Measurements from ENCODE around the gene KRTAP2-2.

Gene KRTAP2-2

GRCh38 chr17:41020336-41020735 lies 34.7 kb downstream of the KRTAP2-2 start:
- DNase-seq (ENCODE audit: low read depth), result no peak

DNA sequence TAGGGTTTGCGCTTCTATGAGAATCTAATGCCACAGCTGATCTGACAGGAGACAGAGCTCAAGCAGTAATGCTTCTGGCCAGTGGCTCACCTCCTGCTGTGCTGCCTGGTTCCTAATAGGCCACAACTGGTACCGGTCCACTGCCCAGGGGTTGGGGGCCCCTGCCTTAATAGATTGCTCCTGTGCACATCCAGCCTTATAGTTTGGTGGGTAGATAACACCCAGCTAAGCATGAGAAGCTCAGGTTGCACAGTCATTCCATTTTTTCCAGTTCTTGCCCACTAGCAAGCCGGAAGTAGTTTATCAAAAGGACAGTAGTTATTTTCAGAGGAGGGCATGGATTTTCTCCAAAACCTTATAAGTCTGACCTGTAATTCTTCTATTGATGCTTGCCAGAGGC lies 35.6 kb downstream of the KRTAP2-2 start:
- no peak for DNase-seq (ENCODE audit: low read depth)

DNA sequence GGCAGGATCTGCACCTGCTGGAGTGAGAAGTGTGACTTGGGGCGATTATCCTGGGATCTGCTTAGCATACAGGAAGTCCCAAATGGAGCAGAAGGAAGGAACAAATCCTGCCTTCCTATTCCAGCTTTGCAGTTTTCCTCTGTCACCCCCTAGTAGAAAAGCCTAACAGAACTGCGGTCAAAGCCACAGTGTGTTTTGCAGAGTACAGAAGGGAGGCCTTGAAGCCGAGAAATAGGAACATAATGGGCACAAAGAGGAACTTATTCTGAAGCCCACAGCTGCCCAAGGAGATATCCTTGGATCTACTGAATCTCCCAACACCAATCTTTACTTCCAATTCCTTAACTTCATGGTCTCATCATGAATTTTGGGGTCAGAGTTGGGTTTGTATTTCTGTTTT lies 36.5 kb downstream of the KRTAP2-2 start:
- no peak for DNase-seq (ENCODE audit: low read depth)

DNA sequence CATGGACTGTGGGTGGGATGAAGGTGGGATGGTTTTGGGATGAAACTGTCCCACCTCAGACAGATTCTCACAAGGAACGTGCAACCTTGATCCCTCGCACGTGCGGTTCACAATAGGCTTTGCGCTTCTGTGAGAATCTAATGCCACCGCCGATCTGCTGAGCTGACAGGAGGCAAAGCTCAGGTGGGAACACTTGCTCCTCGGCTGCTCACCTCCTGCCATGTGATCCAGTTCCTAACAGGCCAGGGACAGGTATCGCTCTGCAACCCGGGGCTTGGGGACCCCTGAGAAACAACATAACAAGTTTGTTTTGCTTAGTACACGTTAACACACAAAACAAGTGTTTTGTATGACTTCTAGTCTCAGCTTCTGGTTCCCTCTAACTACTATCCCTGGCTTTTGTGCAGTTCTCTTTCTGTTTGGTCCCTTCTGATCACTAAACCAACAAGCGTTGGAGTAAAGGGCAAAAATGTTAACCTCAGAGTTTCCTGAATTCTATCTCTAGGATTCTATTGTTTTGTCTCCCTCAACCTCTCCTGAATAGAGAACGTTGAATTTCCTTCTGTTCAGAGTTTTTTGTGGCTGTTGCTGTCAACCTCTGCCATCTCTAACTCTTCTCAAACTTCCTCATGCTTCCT lies 38.3 kb downstream of the KRTAP2-2 start:
- no peak for DNase-seq (ENCODE audit: low read depth)

DNA sequence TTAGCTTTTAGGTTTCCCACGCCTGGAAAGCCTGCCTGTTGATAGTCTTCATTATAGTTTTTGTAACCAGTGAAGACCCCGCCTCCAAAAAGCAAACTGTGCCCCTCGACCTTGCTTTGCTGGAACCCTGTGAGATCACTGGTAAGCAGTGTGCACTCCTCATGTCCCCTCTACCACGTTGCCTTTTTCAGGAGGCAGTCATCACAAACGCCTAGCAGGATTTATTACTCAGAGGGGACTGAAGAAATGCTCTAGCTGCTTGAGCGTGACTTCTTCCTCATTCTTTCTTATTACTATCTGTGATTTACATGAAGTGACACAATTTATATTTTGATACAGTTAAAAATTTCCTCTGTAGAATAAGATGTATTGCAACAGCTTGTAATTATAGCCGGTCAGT lies 39.6 kb downstream of the KRTAP2-2 start:
- DNase-seq (ENCODE audit: low read depth), result no peak

DNA sequence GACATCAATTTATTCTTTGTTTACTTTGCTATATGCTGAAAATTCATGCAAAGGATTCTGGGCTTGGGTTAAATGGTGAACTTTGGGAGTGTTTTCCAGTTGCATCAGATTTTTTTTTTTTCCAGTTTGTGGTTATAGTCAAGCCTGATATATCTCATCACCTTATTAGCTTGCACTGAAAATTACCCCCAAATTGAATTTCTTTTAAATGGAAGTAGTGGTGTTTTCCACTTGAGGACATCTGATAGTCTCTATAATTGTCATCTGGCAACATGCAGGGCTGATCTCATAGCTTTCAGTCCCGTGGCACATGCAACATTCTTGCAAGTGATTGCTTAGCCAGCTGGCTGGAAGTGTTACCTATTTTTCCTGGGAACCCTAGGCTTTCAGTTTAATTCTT lies 41.4 kb downstream of the KRTAP2-2 start:
- no peak for DNase-seq (ENCODE audit: low read depth)

GRCh38 chr17:41013181-41013580 lies 41.8 kb downstream of the KRTAP2-2 start:
- no peak for DNase-seq (ENCODE audit: low read depth)

- DNase-seq (ENCODE audit: low read depth), result no peak
Observed at GRCh38 chr17:41012326-41013120, 42.5 kb downstream of the KRTAP2-2 start.

DNA sequence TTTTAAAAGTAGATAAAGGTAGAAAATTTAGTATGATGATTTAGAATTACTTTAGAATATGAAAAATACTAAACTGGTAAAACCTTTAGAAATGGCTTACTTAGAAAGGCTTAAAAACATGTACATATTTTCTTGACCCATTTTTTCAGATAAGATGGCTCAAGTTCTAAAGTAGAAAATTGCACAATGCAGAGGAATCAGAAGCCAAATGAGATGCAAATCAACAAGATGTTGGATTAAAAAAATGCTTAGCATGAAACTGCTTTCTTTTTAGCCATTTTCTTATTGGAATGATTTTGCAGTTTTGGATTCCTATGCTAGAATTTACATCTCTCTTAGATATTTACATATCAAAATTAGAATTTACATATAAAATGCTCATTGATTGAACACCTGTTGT lies 44.6 kb downstream of the KRTAP2-2 start:
- no peak for DNase-seq (ENCODE audit: low read depth)

GRCh38 chr17:41009936-41010335 lies 45.1 kb downstream of the KRTAP2-2 start:
- DNase-seq (ENCODE audit: low read depth), result no peak

DNA sequence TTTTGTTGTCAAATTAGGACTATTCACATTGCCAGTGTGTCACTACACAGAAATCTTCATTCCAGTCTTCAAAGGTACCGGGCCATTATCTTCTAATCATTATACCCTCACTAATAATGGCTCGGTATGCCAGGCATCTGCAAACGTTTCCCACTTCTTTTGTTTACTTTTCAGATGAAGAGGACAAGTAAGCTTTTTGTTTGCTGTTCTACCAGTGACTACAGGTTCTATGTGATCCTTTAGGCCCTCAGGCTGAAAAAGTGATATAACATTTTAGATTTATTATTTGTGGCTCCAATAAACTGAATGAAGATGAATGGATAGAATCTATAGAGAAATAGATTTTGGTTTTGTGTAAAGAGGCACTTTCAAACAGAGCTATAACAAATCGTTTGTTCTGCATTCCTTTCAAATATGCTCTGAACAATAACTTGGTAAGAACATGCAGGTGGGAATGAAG lies 45.7 kb downstream of the KRTAP2-2 start:
- DNase-seq (ENCODE audit: low read depth), result no peak

- no peak for DNase-seq (ENCODE audit: low read depth)
Observed at GRCh38 chr17:41008811-41009210, 46.2 kb downstream of the KRTAP2-2 start, which contains the start of gene KRTAP3-1. Gene KRTAP3-1 (minus strand): TSS chr17:41009128. CDS start chr17:41009074, 54 bp downstream.
